Skeletal muscle tissue (tissue), 4 donors: Measurements from ENCODE around the gene RHOC. TPM values are rescaled to one million over a fixed set of nuclear protein-coding genes. Genes with fewer than 3 reads are reported as not detected.

Source experiments
- H3K27ac ChIP-seq: one replicate; pipeline ENCODE4 v1.7.0; 2013; ENCODE audit warnings: mild to moderate bottlenecking, low read depth, low read length, inconsistent platforms
- H3K27me3 ChIP-seq, 3 donors: one replicate each; pipeline ENCODE4 v1.7.0; 2013; ENCODE audit warnings: low read length in 3 of 3; ENCODE audit not compliant: control insufficient read depth in 3 of 3, insufficient read depth in 3 of 3
- H3K36me3 ChIP-seq, 3 donors: one replicate each; pipeline ENCODE4 v1.7.0; 2013; ENCODE audit warnings: low read length in 3 of 3; ENCODE audit not compliant: control insufficient read depth in 3 of 3, insufficient read depth in 3 of 3
- H3K4me1 ChIP-seq, 3 donors: one replicate each; pipeline ENCODE4 v1.7.0; 2013; ENCODE audit warnings: low read length in 3 of 3, mild to moderate bottlenecking in 3 of 3; ENCODE audit not compliant: control insufficient read depth in 3 of 3, insufficient read depth in 3 of 3
- H3K4me3 ChIP-seq, 3 donors: one replicate each; pipeline ENCODE4 v1.7.0; 2013; ENCODE audit warnings: low read length in 3 of 3
- H3K9ac ChIP-seq, 3 donors: one replicate each; pipeline ENCODE4 v1.7.0; 2013; ENCODE audit warnings: low read length in 3 of 3, mild to moderate bottlenecking in 3 of 3, moderate library complexity in 2 of 3, low read depth in 1 of 3
- H3K9me3 ChIP-seq, 3 donors: one replicate each; pipeline ENCODE4 v1.7.0; 2013; ENCODE audit warnings: low read length in 3 of 3; ENCODE audit not compliant: control insufficient read depth in 3 of 3
- total RNA-seq: library from RNA; depleted of rRNA; stranded (reverse); fragments of >200 nt; gene quantifications from one replicate; pipeline ENCODE4 v1.2.3, GENCODE V29; 2014
- donor health status: Osteomylitis.

Gene RHOC
- total RNA-seq, 1 donor from 2014 or later = 196 TPM

DNA sequence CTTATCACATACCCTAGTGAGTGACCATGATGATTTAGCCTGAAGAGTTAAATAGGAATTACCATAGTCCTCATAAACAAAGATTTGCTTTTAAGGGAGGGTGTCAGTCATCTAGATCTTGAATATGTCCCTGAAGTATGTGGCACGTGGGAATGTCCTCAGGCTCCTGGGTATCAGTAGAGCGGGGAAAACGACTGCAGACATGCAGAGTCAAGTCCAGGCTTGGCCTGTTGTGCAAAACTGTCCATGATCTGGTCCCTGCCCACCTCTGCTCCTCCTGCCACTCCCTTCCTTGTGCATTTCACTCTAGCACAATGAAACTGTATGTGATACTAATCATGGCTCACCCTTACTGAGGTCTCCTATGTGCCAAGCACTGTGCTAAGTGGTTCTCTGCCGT lies 19.6 kb downstream of the RHOC start:
- H3K27ac ChIP-seq = no peak overlapping the region
- peaks cover 7 to 20% (median 10%) of the 10 kb centered on the region in 3 donors for H3K36me3 ChIP-seq
- no peak overlapping the region for H3K4me3 ChIP-seq
- H3K4me1 ChIP-seq = peaks cover 4 to 13% (median 6%) of the 10 kb centered on the region in 3 donors
- H3K9me3 ChIP-seq = no peaks in the 10 kb centered on the region
- no peak overlapping the region for H3K9ac ChIP-seq
- no peaks in the 10 kb centered on the region for H3K27me3 ChIP-seq

DNA sequence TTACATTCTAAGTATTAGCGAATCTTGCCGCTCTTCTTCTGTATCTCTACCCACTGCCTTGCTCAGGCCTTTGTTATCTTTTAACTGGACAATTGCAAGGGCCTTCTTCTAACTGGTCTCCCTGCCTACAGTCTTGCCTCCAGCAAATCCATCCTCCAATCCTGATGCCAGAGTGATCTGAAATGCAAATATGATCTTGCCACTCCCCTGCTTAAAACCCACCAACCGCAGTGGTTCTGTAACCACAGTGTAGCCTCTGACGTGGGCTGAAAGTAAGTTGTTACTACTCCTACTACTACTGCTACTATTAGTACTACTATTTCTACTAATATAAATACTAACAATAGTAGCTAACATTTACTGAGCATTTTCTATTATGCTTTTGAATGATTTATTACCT lies 20.1 kb downstream of the RHOC start:
- Histone ChIP-seq H3K4me3 (no peak overlapping the region), H3K9me3 (no peaks in the 10 kb centered on the region), H3K4me1 (peaks cover 4 to 13% (median 6%) of the 10 kb centered on the region in 3 donors), H3K27ac (no peak overlapping the region), H3K9ac (no peak overlapping the region), H3K36me3 (peaks cover 4 to 17% (median 6%) of the 10 kb centered on the region in 3 donors), H3K27me3 (no peaks in the 10 kb centered on the region)

DNA sequence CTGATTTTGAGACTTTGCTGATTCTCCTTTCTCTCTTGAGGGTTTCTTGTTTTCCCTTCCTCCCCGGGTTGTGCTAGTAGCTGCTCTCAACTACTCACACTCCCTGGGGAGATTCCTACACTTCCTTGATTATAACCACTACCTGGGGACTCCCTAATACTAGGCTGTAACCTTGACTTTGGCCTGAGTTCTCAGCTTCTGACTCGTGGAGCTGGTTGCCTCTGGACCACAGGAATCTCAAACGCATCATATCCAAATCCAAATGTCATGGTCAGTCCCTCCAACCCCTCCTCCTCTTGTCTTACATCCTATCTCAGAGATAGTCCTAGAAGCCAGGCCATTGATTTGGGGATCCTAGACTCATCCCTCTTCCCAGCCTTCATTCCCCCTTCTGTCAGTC lies 20.5 kb downstream of the RHOC start:
- Histone ChIP-seq H3K27ac (no peak overlapping the region), H3K9me3 (no peaks in the 10 kb centered on the region), H3K27me3 (no peaks in the 10 kb centered on the region), H3K4me1 (peaks cover 4 to 13% (median 6%) of the 10 kb centered on the region in 3 donors), H3K9ac (no peak overlapping the region), H3K36me3 (peaks cover 0 to 13% (median 3%) of the 10 kb centered on the region in 3 donors), H3K4me3 (no peak overlapping the region)

DNA sequence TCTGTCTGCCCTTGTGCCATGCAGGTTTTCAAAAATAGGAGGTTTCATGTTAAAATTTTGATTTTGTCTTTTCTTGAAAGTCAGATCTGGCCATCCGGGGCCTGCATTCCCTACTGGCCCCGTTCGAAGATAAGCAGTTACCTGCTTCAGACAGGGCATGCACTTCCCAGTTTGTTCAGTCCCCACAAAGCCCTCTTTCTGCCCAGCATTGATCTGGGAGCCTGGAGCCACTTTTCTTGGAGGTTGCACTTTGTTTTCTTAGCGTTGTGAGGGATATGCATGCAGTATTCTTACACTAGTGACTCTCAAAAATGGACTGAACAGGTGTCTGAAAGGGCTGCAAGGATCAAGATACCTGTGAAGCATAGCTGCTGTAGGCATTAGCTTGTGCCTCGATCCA lies 21.0 kb downstream of the RHOC start:
- H3K27ac ChIP-seq = no peak overlapping the region
- H3K27me3 ChIP-seq = no peaks in the 10 kb centered on the region
- no peak overlapping the region for H3K4me3 ChIP-seq
- H3K9me3 ChIP-seq = no peaks in the 10 kb centered on the region
- H3K36me3 ChIP-seq = peaks cover 0 to 12% (median 3%) of the 10 kb centered on the region in 3 donors
- no peak overlapping the region for H3K9ac ChIP-seq
- peaks cover 4 to 13% (median 6%) of the 10 kb centered on the region in 3 donors for H3K4me1 ChIP-seq

DNA sequence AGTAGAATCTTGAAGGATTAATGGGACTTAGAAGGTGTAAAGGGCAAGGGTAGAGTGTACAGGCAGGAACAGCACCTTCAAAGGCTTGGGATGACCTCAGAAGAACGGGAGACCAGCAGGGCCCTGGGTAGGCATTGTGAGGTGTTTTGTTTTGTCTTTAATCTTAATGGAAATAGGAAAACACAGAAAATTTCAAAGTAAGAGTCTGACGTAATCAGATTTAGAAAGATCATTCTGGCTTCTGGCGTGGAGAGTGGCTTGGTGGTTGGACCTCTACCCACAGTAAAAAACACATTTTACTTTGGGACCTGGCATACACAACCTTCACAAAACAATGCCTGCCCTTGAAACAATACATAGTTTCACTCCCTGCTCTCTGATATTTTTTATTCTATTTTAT lies 28.3 kb downstream of the RHOC start:
- Histone ChIP-seq H3K36me3 (no peaks in the 10 kb centered on the region), H3K4me3 (no peak overlapping the region), H3K27ac (no peak overlapping the region), H3K9ac (no peak overlapping the region), H3K4me1 (peaks cover 16 to 19% (median 18%) of the 10 kb centered on the region in 3 donors), H3K9me3 (no peaks in the 10 kb centered on the region), H3K27me3 (no peaks in the 10 kb centered on the region)

DNA sequence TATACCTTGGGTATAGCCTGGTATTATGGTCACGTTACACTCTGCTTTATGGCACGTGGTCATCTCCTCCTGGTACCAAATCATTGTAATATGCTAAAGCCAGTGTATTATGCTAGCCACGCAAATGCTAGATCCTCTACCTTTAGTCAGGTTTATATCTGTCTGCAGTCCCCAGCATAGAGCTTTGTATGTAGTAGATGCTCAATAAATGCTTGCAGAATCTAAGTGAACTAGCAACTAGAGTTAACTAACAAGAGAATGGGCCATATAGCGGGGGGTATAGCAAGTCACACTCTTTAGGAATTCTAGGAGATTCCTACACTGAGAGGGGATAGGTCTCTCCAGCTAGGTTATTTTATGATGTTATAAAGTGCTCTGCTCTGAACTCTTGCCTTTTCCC lies 29.4 kb downstream of the RHOC start:
- H3K4me1 ChIP-seq = peaks cover 16 to 25% (median 24%) of the 10 kb centered on the region in 3 donors
- H3K9ac ChIP-seq = no peak overlapping the region
- H3K9me3 ChIP-seq = no peaks in the 10 kb centered on the region

DNA sequence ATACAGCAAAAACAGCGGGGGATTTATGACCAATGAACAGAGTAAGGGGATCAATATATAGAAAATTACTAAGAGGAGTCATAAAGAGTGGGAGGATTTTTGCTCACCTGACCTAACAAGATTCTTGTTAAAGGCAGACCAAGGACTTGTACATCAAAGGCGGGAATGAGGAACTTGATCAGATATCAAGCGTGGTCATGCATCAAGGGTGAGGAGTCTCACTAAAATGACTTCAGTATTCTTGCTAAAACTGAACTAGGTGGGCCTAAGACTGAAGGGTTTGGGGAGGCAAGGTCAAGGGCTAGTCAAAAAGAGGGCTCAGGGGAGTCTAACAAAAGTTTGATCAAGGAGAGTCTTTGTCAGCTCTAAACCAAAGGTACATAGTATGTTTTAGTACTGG lies 30.4 kb downstream of the RHOC start:
- Histone ChIP-seq H3K4me1 (peaks cover 16 to 25% (median 24%) of the 10 kb centered on the region in 3 donors), H3K4me3 (no peak overlapping the region), H3K36me3 (peaks cover 0 to 7% (median 2%) of the 10 kb centered on the region in 3 donors), H3K9me3 (no peaks in the 10 kb centered on the region), H3K27me3 (no peaks in the 10 kb centered on the region), H3K9ac (no peak overlapping the region), H3K27ac (no peak overlapping the region)

More for the DNA sequence above, 29.4 kb downstream of the RHOC start:
- no peaks in the 10 kb centered on the region for H3K27me3 ChIP-seq
- H3K4me3 ChIP-seq = no peak overlapping the region
- no peak overlapping the region for H3K27ac ChIP-seq
- no peaks in the 10 kb centered on the region for H3K36me3 ChIP-seq

DNA sequence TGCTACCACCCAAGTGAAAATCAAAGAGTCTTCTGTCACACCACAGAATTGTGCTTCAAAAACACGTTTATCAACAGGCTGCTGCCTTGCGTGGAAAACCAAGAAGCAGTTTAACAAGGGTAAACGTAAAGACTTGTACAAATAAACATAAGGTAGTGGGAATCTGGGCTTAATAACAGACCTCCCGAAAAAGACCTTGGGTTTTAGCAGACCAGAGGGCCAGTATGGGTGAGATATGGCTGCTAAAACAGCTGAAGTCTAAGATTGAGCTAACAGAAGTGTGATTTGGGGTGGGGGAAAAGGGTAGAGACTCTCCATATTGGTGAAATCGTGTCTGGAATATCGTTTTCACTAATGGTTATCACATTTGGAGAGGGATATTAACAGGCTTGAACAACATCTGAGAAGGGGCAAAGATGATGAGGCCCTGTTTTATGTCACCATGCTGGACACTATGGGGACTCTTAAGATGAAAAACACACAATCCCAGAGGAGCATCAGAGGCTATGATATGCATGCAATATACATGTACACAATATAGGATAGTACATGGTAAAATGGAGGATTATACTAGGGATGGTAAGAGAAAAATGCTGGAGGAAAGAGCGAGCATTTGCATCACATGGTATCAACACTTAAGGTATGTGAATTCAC lies 31.1 kb downstream of the RHOC start:
- H3K4me3 ChIP-seq = peak overlapping the region; percentile 83 to 89 (median 87)

DNA sequence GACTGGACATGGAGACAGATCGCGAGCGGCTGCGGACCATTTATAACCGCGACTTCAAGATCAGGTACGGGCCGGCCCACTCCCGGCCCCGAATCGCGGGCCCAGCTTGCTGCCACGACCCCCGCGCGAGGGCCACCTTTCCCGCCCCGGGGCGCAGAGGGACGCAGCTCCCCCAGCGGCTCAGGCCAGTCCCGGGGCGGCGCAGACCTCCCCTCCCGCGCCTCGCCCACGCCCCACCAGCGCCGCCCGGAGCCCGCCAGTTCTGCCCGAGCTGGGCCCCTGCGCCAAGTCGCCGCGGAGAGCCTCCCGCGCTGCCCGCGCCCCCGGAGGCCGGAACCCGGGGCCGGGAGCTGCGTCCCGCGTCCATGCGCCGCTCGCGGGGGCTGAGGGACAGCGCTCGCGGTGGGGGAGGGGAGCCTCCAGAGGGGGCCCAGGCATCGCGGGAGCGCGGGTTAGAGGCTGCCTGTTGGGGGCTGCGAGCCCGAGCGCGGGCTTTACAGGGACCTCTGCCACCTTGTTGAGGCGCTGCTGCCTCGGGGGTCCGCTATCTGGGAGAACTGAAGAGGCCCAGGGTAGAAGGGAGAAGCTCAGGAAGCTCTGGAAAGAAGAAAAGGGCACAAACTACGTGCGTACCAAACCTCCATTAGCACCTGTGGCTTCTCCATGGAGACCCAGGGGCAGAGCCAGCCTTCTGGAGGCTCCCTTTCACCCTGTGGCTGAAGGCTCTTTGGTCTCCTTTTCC lies 31.8 kb downstream of the RHOC start:
- peak overlapping the region; percentile 82 to 90 (median 88) for H3K9ac ChIP-seq
- peak overlapping the region; percentile 75 for H3K27ac ChIP-seq
- H3K9me3 ChIP-seq = no peaks in the 10 kb centered on the region
- H3K27me3 ChIP-seq = no peaks in the 10 kb centered on the region
- H3K4me1 ChIP-seq = peaks cover 16 to 25% (median 24%) of the 10 kb centered on the region in 3 donors
- H3K4me3 ChIP-seq = peak overlapping the region; percentile 87 to 89 (median 89)
- H3K36me3 ChIP-seq = peaks cover 0 to 11% (median 2%) of the 10 kb centered on the region in 3 donors

More for the DNA sequence above, 31.1 kb downstream of the RHOC start:
- Histone ChIP-seq H3K27me3 (no peaks in the 10 kb centered on the region), H3K9me3 (no peaks in the 10 kb centered on the region), H3K4me1 (peaks cover 16 to 25% (median 24%) of the 10 kb centered on the region in 3 donors), H3K36me3 (peaks cover 0 to 8% (median 2%) of the 10 kb centered on the region in 3 donors), H3K9ac (peak overlapping the region; percentile 82 to 90 (median 88)), H3K27ac (peak overlapping the region; percentile 75)

DNA sequence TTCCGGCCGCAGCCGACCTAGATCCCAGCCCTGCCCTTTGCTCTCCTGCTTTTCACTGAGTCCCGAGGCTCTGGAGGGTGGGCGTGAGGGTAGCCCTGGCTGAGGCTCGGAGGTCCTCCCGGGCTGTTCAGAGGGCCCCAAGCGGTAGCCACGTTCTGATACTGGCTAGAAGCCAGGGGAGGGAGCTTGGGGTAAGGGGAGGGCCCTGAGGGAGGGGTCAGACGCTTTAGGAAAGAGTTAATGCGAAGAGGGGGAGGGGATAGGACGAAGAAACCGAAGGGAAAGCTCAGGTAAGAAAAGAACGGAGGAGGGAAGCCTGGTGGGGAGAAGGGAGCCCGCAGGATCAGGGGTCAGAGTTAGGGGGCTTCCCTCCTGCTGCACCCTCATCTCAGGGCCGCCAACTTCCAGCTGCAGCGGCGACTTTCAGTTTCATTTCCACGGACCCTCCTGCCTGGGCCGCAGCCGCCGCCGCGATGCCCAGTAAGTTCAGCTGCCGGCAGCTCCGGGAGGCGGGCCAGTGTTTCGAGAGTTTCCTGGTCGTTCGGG lies 32.4 kb downstream of the RHOC start, which contains the start of gene MOV10:
TSS of gene MOV10 (plus strand) at position 220 of the 546 bp plus-strand sequence. CDS start at position 474, 254 bp downstream.
- H3K9me3 ChIP-seq = no peaks in the 10 kb centered on the region
- H3K4me3 ChIP-seq = peak within 1 kb of the TSS; percentile 87 to 89 (median 89)
- H3K36me3 ChIP-seq = peaks cover 5 to 17% (median 8%) of the 10 kb centered on the region in 3 donors
- H3K27ac ChIP-seq = peak within 1 kb of the TSS; percentile 75
- H3K4me1 ChIP-seq = peaks cover 16 to 25% (median 24%) of the 10 kb centered on the region in 3 donors
- H3K27me3 ChIP-seq = no peaks in the 10 kb centered on the region
- peak within 1 kb of the TSS; percentile 82 to 90 (median 88) for H3K9ac ChIP-seq
